HG03280 (cell line): ENCODE data around the gene ADAMTS16.

Experiments used
- ATAC-seq: cut with Tn5 transposase; IDR thresholded peaks from one replicate; pipeline ENCODE4 v1.9.1; 2021; ENCODE audit warnings: mild to moderate bottlenecking, moderate library complexity; ENCODE audit not compliant: unreplicated experiment

The ADAMTS16 gene

GRCh38 chr5:5276951-5277517 is 136.9 kb downstream of the ADAMTS16 start:
- no peak for ATAC-seq

- no peak for ATAC-seq
Observed at GRCh38 chr5:5278201-5278814, 138.2 kb downstream of the ADAMTS16 start.

- ATAC-seq: no peak
Observed at GRCh38 chr5:5278815-5279381, 138.8 kb downstream of the ADAMTS16 start.

- ATAC-seq: no peak
Observed at GRCh38 chr5:5285906-5286305, 145.8 kb downstream of the ADAMTS16 start.

- ATAC-seq: no peak
Observed at GRCh38 chr5:5287419-5287818, 147.3 kb downstream of the ADAMTS16 start.

GRCh38 chr5:5288201-5288600 is 148.1 kb downstream of the ADAMTS16 start:
- ATAC-seq: no peak

GRCh38 chr5:5289537-5289936 is 149.4 kb downstream of the ADAMTS16 start:
- no peak for ATAC-seq

- no peak for ATAC-seq
Observed at GRCh38 chr5:5290674-5291334, 150.7 kb downstream of the ADAMTS16 start.

- no peak for ATAC-seq
Observed at GRCh38 chr5:5291357-5291756, 151.2 kb downstream of the ADAMTS16 start.

- ATAC-seq: no peak
Observed at GRCh38 chr5:5293029-5293428, 152.9 kb downstream of the ADAMTS16 start.

- ATAC-seq: no peak
Observed at GRCh38 chr5:5294429-5294828, 154.3 kb downstream of the ADAMTS16 start.

GRCh38 chr5:5295351-5295750 is 155.2 kb downstream of the ADAMTS16 start:
- ATAC-seq: no peak

GRCh38 chr5:5296051-5296450 is 155.9 kb downstream of the ADAMTS16 start:
- no peak for ATAC-seq

GRCh38 chr5:5297432-5298067 is 157.4 kb downstream of the ADAMTS16 start:
- ATAC-seq: no peak

GRCh38 chr5:5298068-5298633 is 158.0 kb downstream of the ADAMTS16 start:
- no peak for ATAC-seq

- no peak for ATAC-seq
Observed at GRCh38 chr5:5298841-5299541, 158.9 kb downstream of the ADAMTS16 start.

GRCh38 chr5:5301176-5301575 is 161.0 kb downstream of the ADAMTS16 start:
- no peak for ATAC-seq

GRCh38 chr5:5302201-5302600 is 162.1 kb downstream of the ADAMTS16 start:
- no peak for ATAC-seq

GRCh38 chr5:5303242-5303641 is 163.1 kb downstream of the ADAMTS16 start:
- ATAC-seq: no peak

GRCh38 chr5:5304361-5305020 is 164.4 kb downstream of the ADAMTS16 start:
- no peak for ATAC-seq
